ENCODE measurements around the gene ZNF496. TPM values are rescaled to one million over a fixed set of nuclear protein-coding genes. Genes with fewer than 3 reads are reported as not detected.

Gene ZNF496
- total RNA-seq, 1 donor from 2014 or later, result 17.2 TPM

- no peak for DNase-seq (ENCODE audit: low read depth in 2 of 2)
Measured at GRCh38 chr1:247329097-247329617, 2.5 kb downstream of the ZNF496 start.

- DNase-seq (ENCODE audit: low read depth in 2 of 2), result no peak
Measured at GRCh38 chr1:247328311-247328710, 3.4 kb downstream of the ZNF496 start.

GRCh38 chr1:247326411-247327130, 5.1 kb downstream of the ZNF496 start:
- DNase-seq (ENCODE audit: low read depth in 2 of 2), result no peak

GRCh38 chr1:247324923-247325322, 6.7 kb downstream of the ZNF496 start:
- DNase-seq (ENCODE audit: low read depth in 2 of 2), result peak in 1 of 2 donors; percentile 51

GRCh38 chr1:247324204-247324787, 7.4 kb downstream of the ZNF496 start:
- no peak for DNase-seq (ENCODE audit: low read depth in 2 of 2)

- DNase-seq (ENCODE audit: low read depth in 2 of 2), result no peak
Measured at GRCh38 chr1:247322849-247323586, 8.6 kb downstream of the ZNF496 start.

- no peak for DNase-seq (ENCODE audit: low read depth in 2 of 2)
Measured at GRCh38 chr1:247322442-247322841, 9.2 kb downstream of the ZNF496 start.

- no peak for DNase-seq (ENCODE audit: low read depth in 2 of 2)
Measured at GRCh38 chr1:247317702-247318101, 14.0 kb downstream of the ZNF496 start.

- no peak for DNase-seq (ENCODE audit: low read depth in 2 of 2)
Measured at GRCh38 chr1:247316590-247317197, 15.0 kb downstream of the ZNF496 start.

GRCh38 chr1:247304031-247304430, 27.6 kb downstream of the ZNF496 start:
- DNase-seq (ENCODE audit: low read depth in 2 of 2), result peak in 1 of 2 donors; percentile 19

GRCh38 chr1:247303216-247303615, 28.5 kb downstream of the ZNF496 start:
- no peak for DNase-seq (ENCODE audit: low read depth in 2 of 2)

GRCh38 chr1:247301176-247301540, 30.5 kb downstream of the ZNF496 start:
- no peak for DNase-seq (ENCODE audit: low read depth in 2 of 2)

- DNase-seq (ENCODE audit: low read depth in 2 of 2), result no peak
Measured at GRCh38 chr1:247300491-247301175, 31.0 kb downstream of the ZNF496 start.

GRCh38 chr1:247299723-247300381, 31.8 kb downstream of the ZNF496 start:
- DNase-seq (ENCODE audit: low read depth in 2 of 2), result no peak

- DNase-seq (ENCODE audit: low read depth in 2 of 2), result no peak
Measured at GRCh38 chr1:247298701-247299100, 33.0 kb downstream of the ZNF496 start.

- DNase-seq (ENCODE audit: low read depth in 2 of 2), result no peak
Measured at GRCh38 chr1:247298124-247298481, 33.6 kb downstream of the ZNF496 start.

- no peak for DNase-seq (ENCODE audit: low read depth in 2 of 2)
Measured at GRCh38 chr1:247297263-247298123, 34.2 kb downstream of the ZNF496 start.

GRCh38 chr1:247296599-247297180, 35.0 kb downstream of the ZNF496 start:
- DNase-seq (ENCODE audit: low read depth in 2 of 2), result no peak

GRCh38 chr1:247295746-247296145, 35.9 kb downstream of the ZNF496 start:
- no peak for DNase-seq (ENCODE audit: low read depth in 2 of 2)

- no peak for DNase-seq (ENCODE audit: low read depth in 2 of 2)
Measured at GRCh38 chr1:247295274-247295684, 36.4 kb downstream of the ZNF496 start.

Data from dermis microvascular lymphatic vessel endothelial cell (primary cell).